RCC 7860 (cell line): ENCODE data around the gene SFR1.

Experiments
- DNase-seq: peaks from one replicate; pipeline ENCODE4 v3.0.0-alpha.2; 2015; ENCODE audit warnings: low spot score
- FAIRE-seq: peaks from 2 replicates; lab custom pipeline; 2012; peaks lifted over from hg19 to GRCh38; lab: Jason Lieb, UNC

Gene SFR1

GRCh38 chr10:104104418-104104817 is 17.6 kb upstream of the SFR1 start:
- no peak for FAIRE-seq
- DNase-seq: no peak

- FAIRE-seq: peak; percentile 77
- DNase-seq: peak; percentile 65
Observed at GRCh38 chr10:104104926-104105325, 17.0 kb upstream of the SFR1 start.

GRCh38 chr10:104109908-104110662 is 11.9 kb upstream of the SFR1 start:
- DNase-seq (peak; percentile 99), FAIRE-seq (peak; percentile 100)

- FAIRE-seq (no peak), DNase-seq (no peak)
Observed at GRCh38 chr10:104113376-104113956, 8.5 kb upstream of the SFR1 start.

- FAIRE-seq: peak; percentile 95
- DNase-seq: peak; percentile 93
Observed at GRCh38 chr10:104117839-104118323, 4.1 kb upstream of the SFR1 start.

GRCh38 chr10:104119996-104120395 is 2.0 kb upstream of the SFR1 start:
- DNase-seq: peak; percentile 29
- peak; percentile 45 for FAIRE-seq

GRCh38 chr10:104120512-104120902 is 1.5 kb upstream of the SFR1 start:
- no peak for FAIRE-seq
- no peak for DNase-seq

- FAIRE-seq: peak; percentile 94
- peak; percentile 96 for DNase-seq
Observed at GRCh38 chr10:104120903-104121484, 977 bp upstream of the SFR1 start.

- DNase-seq (no peak), FAIRE-seq (no peak)
Observed at GRCh38 chr10:104122225-104123107, 495 bp downstream of the SFR1 start.

GRCh38 chr10:104123397-104123796 is 1.4 kb downstream of the SFR1 start:
- FAIRE-seq (peak; percentile 80), DNase-seq (no peak)

GRCh38 chr10:104127411-104127810 is 5.4 kb downstream of the SFR1 start:
- DNase-seq (no peak), FAIRE-seq (no peak)

- DNase-seq (peak; percentile 36), FAIRE-seq (no peak)
Observed at GRCh38 chr10:104128214-104128613, 6.2 kb downstream of the SFR1 start.

GRCh38 chr10:104130041-104130440 is 8.1 kb downstream of the SFR1 start:
- FAIRE-seq: no peak

GRCh38 chr10:104138131-104138530 is 16.2 kb downstream of the SFR1 start:
- no peak for FAIRE-seq

More at GRCh38 chr10:104130041-104130440, 8.1 kb downstream of the SFR1 start:
- no peak for DNase-seq

GRCh38 chr10:104139221-104139620 is 17.2 kb downstream of the SFR1 start:
- DNase-seq: no peak
- FAIRE-seq: peak; percentile 55

More at GRCh38 chr10:104138131-104138530, 16.2 kb downstream of the SFR1 start:
- no peak for DNase-seq

GRCh38 chr10:104142081-104142480 is 20.1 kb downstream of the SFR1 start:
- DNase-seq: no peak
- no peak for FAIRE-seq

- FAIRE-seq (no peak), DNase-seq (no peak)
Observed at GRCh38 chr10:104143829-104144228, 21.9 kb downstream of the SFR1 start.

GRCh38 chr10:104144931-104145330 is 23.0 kb downstream of the SFR1 start:
- DNase-seq: no peak

GRCh38 chr10:104146882-104147281 is 24.9 kb downstream of the SFR1 start:
- FAIRE-seq (no peak), DNase-seq (no peak)

More at GRCh38 chr10:104144931-104145330, 23.0 kb downstream of the SFR1 start:
- FAIRE-seq: no peak

- no peak for DNase-seq
- FAIRE-seq: no peak
Observed at GRCh38 chr10:104150139-104150538, 28.2 kb downstream of the SFR1 start.

GRCh38 chr10:104151737-104152136 is 29.8 kb downstream of the SFR1 start:
- FAIRE-seq (no peak), DNase-seq (no peak)
